GM12892 (cell line): ENCODE results near the gene MYO1H.

Experiments
- POLR2AphosphoS5 ChIP-seq: IDR thresholded peaks from 2 replicates; pipeline ENCODE4 v1.6.1; 2011; ENCODE audit warnings: low read depth, low read length, control low read depth
- TAF1 ChIP-seq: IDR thresholded peaks from 2 replicates; pipeline ENCODE4 v1.6.1; 2011; ENCODE audit warnings: low read depth, mild to moderate bottlenecking, control low read depth, low read length, borderline replicate concordance

GRCh38 chr12:109307051-109307450 lies 40.6 kb upstream of the MYO1H start:
- TF ChIP-seq POLR2AphosphoS5, result no peak
- TF ChIP-seq TAF1, result no peak
